Stimulated activated CD4-positive, alpha-beta T cell treated with anti-CD3 and anti-CD28 coated beads, Interleukin-4, amount 100 ng/mL, for 48 hours (primary cell): ENCODE results near the gene TGIF1.

Source experiments
- DNase-seq, 2 donors: peaks; one replicate each; pipeline ENCODE4 v3.0.0-alpha.2; 2020; ENCODE audit warnings: low read depth in 2 of 2

The TGIF1 gene

GRCh38 chr18:3434685-3435084, 15.3 kb upstream of the TGIF1 start:
- no peak for DNase-seq

DNA sequence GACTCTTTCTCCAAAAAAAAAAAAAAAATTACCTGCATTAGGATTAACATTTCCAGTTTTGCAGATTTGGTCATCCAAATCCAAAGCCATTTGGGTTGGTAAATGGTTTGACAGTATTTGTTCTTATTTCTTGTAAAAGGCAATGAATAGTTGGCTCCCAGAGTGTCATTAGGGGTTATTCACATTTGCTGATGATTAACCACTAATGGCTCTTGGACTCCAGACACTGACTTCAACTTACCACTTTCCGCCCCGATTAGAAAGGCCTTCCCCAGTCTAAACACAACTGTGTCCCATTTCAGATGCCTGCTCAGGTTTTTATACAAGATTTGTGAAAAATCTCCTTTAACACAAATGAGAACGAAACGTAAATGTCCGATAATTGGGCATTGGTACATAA, 9.6 kb upstream of the TGIF1 start:
- DNase-seq, result no peak

DNA sequence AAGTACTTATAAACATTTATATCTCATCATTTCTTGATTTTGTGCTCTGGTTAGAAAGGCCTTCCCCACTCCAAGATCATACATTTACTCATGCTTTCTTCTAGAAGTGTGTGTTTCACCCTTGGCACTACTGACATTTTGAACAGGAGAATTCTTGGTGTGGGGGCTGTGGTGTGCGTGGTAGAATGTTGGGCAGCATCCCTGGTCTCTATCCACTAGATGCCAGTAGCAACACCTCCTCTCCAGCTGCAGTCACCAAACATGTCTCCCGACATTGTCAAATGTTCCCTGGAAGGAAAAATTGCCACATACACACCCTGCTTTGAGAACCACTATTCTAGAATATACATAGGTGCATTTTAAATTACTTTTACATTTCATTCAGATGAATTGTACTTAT, 8.7 kb upstream of the TGIF1 start:
- DNase-seq, result no peak

DNA sequence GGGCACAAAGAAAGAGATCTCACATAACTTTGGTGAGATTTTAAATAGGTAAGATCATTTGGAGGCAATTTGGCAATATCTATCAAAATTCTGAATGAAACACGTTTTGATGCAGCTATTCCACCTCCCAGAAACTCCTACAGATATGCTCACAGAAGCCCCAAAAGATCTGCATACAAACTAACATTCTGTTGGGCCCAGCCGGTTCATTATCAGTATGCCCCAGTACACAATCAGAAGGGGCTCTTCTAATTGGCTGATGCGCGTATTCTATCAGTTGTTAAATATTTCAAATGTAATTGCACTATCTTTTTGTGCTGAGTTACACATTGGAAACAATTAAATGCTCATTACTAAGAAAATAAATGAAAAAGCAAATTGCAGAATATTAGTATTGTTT, 7.1 kb upstream of the TGIF1 start:
- DNase-seq, result no peak

GRCh38 chr18:3444296-3444695, 5.7 kb upstream of the TGIF1 start:
- no peak for DNase-seq

- no peak for DNase-seq
Measured at GRCh38 chr18:3444954-3445353, 5.0 kb upstream of the TGIF1 start.

GRCh38 chr18:3447068-3447894, 2.7 kb upstream of the TGIF1 start:
- DNase-seq, result peak in 1 of 2 donors; percentile 23

GRCh38 chr18:3447895-3448837, 1.8 kb upstream of the TGIF1 start:
- DNase-seq, result peak; percentile 76 to 84

DNA sequence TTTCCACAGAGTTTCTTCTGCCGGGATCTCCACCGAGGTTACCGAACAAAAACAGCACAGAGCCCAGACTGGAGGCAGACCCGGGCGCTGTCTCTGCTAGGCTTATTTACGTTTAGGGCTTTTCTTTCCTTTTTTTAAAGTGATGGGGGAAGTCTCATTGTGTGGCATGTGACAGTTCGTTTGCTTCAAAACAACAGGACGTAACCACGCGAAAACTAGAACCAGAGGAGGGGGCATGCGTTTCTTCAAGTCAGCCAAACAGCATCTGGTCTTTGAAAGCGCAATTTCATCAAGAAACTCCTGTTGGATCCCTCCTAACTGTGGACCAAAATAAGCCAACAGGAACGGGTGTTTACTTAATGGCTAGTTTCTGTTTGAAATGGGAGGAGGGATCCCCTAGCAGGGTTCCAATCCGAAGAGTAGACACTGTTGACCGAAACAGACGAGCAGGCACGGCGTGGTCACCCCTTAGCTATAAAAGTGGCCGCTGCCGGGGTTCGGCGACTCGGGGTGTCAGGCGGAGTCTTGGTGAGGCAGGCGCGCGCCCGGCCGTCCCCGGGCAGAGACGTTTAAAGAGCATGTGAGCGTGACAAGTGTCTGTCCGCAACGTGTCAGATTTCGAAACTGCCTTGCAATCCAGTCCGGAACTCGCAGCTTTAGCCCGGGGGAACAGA, 997 bp upstream of the TGIF1 start:
- peak; percentile 25 to 55 for DNase-seq

GRCh38 chr18:3449512-3450011, 410 bp upstream of the TGIF1 start:
- peak; percentile 57 to 72 for DNase-seq

DNA sequence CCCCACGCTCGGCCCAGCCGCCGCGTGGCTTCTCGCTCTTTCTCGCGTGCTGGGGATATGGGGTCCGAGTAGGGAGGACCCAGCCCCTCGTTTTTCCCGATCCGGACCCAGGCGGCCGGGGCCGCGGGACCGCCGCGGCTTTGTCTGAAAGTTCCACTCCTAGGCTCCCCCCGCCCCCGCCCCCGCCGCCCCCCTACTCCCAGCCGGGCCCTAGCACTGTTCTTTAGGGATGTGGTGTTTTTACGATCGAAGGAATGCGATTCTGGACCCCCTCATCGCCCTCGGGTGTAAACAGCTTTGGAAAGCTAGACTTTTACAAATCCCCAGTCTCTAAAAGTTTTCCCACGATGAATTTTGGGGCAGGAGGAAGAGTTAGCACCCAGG, 819 bp downstream of the TGIF1 start:
- no peak for DNase-seq

DNA sequence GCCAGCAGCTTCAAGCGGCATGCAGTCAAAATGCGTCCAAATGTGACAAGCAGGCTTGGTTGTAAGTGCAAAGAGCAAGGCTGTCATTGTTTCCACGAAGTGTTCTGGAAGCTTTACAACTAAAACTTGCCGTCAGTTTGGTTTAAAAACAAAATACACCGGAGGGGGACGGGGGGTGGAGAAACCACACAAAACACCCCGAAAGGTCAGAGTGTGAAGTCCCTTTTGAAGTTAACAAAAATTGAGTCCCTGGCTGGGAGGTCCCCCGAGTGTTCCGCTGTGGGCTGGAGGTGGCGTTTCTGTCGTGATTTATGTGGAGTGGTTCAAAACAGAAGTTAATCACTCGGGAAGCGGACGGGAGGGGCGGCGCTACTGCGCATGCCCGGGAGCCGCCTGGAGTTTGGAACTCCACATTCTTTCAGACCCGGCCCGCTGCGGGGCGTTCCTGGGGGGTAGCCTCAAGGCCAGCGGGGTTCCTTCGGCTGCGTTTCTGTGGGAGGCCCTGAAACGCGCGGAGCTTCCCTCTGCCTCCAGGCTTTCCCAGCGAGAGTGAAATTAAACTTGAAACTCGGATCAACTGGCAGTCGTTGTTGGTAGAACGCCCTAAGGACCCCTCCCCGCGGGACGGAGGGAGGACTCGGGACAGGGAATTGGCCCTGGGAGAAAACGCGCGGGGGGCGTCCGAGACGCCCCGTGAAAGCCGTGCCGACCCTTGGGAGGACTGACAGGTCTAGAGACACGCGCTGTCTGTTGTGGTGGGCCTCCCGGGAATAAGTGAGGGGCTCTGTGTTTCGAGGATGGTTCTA, 1.4 kb downstream of the TGIF1 start:
- DNase-seq, result peak; percentile 82 to 85

DNA sequence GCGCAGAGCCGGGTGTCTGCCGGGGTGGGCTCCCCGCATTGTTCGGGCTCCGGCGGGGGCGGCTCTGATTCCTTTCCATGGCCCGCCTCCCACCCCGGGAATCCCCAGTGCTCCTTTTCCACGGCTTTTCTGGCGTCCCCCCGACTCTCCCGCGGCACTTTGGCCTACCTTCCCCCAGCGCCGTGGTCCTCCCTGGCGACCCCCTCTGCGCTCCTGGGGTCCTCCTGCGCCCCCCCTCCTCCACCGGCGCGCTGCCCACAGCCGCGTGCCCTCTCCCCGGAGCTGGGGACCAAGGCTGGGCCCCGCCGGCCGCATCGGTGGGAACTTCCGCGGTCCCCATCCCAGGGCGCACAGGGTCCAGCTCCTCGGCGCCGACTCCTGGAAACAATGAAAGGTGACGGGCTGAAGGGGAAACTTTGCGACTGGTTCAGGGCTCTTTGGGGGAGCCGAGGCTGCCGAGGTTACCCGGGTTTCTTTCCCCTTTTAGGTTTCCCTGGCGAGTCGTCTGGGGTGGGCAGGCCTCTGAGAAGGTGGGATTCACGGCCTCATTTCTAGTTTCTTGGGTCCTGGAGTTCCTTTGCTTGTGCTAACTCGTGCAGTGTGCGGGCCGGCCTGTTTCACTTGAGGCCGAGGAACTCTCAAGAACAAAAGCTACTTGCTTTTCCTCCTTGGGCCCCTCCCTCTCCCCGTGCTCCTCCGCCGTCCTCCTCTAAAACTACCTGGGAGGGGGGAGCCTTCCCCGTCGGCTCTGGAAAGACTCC, 2.2 kb downstream of the TGIF1 start:
- DNase-seq, result peak in 1 of 2 donors; percentile 19

DNA sequence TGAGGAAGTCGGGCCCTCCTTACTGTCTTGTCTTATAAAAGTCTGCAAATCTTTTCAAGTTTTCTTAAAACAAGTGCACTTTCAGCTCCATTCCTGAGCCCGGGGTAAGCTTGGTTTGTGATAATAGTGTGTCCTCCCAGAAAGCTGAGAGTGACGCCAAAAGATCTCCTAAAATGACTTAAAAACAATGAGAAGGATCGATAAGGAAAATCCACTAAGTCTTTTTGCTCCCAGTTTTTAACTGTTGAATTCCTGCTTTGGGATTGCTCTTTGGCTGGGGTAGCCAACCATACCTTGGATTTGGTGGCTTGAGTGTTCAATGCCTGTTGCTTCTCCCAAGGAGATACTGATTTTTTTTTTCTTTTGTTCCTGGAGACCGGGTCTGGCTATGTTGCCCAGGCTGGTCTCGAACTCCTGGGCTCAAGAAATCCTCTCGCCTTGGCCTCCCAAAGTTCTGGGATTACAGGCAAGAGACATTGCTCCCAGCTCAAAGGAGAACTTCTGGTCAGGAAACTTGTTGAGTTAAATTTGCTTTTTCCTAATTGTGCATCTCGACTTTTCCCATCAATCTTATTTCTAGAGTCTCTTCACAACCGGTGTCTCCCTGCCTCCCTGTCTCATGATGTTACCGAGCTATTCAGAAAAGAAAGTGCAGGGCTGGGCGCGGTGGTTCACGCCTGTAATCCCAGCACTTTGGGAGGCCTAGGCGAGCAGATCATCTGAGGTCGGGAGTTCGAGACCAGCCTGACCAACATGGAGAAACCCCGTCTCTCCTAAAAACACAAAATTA, 3.0 kb downstream of the TGIF1 start:
- no peak for DNase-seq

DNA sequence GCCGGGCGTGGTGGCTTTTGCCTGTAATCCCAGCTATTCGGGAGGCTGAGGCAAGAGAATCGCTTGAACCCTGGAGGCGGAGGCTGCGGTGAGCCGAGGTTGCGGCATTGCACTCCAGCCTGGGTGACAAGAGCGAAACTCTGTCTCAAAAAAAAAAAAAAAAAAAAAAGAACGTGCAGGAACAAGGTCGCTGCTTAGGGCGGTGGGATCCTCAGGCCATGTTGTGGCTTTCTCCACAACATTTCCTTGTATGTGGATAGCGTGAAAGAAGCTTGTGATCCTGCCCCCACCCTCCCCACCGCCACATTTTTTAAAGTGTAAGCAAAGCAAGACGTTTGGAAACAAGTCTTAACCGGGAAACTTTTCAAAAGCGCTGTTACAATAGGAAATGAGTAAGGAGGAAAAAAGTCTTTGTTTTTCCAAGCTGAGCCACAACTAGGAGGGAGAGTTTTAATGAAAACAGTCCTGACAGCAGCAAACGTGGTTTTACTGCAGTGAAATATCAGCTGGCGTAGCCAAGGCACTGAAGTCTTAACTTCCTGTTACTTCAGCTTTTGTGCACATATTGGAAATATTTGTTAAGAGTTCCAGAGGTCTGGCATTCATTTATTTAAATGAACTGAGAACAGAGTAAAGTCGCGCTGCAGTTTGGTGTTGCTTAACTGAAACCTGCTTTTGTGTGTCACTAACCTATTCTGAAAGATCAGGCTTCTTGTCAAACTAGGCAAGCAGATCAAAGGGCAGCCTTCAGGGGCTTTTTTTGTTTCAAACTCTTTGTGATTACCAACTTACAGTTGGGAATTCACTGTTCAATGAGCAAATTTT, 3.8 kb downstream of the TGIF1 start:
- peak in 1 of 2 donors; percentile 24 for DNase-seq

DNA sequence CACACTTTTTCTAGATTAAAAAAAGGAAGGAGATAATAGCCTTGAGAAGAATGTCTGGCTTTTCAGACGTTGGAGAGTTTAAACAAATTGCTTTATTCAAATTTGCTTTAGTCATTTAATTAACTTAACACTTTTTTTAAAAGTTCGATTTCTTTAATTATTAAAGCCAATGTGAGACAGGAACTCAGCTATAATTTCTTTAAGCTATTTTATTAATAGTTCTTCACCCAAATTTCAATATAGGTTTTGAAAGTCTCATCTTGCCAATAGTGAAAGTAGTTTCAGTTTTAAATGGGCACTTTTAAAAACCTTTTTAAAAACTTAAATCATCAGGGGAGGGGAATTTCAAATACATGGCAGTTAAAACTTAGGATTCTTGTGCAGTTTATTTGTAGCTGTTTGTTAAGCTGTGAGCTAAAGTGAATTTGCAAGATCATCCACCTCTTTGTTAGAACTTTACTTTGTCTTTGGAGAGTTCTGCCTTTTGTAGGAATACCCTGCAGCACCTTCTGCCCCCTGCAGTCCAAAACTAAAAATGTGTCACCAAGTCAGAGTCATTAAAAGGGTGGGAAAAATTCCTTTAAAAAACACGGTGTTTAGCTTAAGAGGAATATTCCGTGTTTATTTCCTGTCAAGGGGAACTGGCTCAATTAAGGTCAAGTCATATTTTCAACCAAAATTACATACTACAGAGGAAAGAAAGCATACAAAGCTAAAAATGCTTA, 4.6 kb downstream of the TGIF1 start:
- no peak for DNase-seq

DNA sequence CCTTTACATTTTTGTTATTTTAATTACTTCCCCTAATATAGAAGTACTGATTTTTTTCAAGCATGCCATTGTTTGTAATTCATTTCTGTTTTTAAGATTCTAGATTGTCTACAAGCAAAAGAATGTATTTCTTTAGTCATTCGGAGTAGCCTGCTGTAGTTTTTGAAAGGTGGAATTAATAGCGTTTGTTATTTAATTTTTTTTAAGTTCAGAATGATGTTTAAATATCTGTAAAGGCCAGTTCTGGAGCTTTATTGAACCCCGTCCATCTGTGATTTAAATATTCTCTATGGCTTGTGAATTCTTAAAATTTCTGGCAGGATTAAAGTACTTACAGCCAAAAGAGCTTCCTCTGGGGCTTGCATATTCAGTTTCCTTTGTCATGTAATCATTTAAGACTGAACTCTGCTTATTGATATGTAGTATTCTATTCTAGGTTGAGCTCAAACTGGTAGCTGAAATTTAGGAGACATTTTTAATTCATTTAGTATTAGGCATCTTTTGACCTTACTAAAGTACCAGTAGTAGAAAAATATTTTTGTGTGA, 5.2 kb downstream of the TGIF1 start:
- no peak for DNase-seq
